Transverse colon (tissue), 4 donors: ENCODE measurements around the gene IL12RB1.
"Not testable (repeated sequence)": the region's sequence is repeated elsewhere in the genome, so short reads cannot be mapped to it uniquely, and the experiment has no call there.

Source experiments
- POLR2A ChIP-seq: fragments of 450-650 bp; IDR thresholded peaks from one replicate; pipeline ENCODE4 v1.6.1; 2016; ENCODE audit warnings: antibody characterized with exemption, mild to moderate bottlenecking, moderate library complexity
- POLR2AphosphoS5 ChIP-seq, 3 donors: sonication (generic); formaldehyde crosslinking; IDR thresholded peaks; one replicate each; pipeline ENCODE4 v1.6.1; 2016; ENCODE audit warnings: antibody characterized with exemption in 3 of 3
- TF ChIP-seq, protein P1 (sequence below), 5 experiments: fragments of 200-600 bp in 3 of 5; fragments of 450-650 bp in 2 of 5; sonication (generic) in 3 of 5; IDR thresholded peaks; 1 replicate in 2 of 5; 2 replicates in 3 of 5; pipeline ENCODE4 v1.5.1; 2016 to 2017; ENCODE audit warnings: antibody characterized with exemption in 5 of 5, inconsistent platforms in 3 of 5, mild to moderate bottlenecking in 2 of 5, moderate library complexity in 1 of 5

DNA sequence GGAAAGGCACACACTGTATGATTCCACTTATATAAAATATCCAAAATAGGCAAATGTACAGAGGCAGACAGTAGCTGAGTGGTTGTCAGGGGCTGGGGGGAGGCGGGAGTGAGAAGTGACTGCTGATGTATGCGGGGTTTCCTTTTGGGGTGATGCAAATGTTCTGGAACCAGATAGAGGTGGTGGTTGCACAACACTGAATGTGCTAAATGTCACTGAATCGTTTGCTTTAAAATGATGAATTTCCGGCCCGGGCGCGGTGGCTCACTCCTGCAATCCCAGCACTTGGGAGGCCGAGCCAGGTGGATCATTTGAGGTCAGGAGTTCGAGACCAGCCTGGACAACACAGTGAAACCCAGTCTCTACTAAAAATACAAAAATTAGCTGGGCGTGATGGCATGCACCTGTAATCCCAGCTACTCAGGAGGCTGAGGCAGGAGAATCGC is 2.4 kb upstream of the IL12RB1 start:
- TF ChIP-seq, protein P1, sequence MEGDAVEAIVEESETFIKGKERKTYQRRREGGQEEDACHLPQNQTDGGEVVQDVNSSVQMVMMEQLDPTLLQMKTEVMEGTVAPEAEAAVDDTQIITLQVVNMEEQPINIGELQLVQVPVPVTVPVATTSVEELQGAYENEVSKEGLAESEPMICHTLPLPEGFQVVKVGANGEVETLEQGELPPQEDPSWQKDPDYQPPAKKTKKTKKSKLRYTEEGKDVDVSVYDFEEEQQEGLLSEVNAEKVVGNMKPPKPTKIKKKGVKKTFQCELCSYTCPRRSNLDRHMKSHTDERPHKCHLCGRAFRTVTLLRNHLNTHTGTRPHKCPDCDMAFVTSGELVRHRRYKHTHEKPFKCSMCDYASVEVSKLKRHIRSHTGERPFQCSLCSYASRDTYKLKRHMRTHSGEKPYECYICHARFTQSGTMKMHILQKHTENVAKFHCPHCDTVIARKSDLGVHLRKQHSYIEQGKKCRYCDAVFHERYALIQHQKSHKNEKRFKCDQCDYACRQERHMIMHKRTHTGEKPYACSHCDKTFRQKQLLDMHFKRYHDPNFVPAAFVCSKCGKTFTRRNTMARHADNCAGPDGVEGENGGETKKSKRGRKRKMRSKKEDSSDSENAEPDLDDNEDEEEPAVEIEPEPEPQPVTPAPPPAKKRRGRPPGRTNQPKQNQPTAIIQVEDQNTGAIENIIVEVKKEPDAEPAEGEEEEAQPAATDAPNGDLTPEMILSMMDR (IDR thresholded peaks at IDR 0.05) = not testable (repeated sequence)
- TF ChIP-seq POLR2AphosphoS5 (IDR thresholded peaks at IDR 0.05); POLR2A: not testable (repeated sequence)
